HepG2 (cell line): Measurements from ENCODE around the gene C11orf91. TPM values are rescaled to one million over a fixed set of nuclear protein-coding genes. Genes with fewer than 3 reads are reported as not detected.

ENCODE experiments used
- ATF7-NPFF ChIP-seq: sonication (generic); formaldehyde crosslinking; IDR thresholded peaks from 2 replicates; pipeline ENCODE4 v1.8.1; 2023; ENCODE audit warnings: mild to moderate bottlenecking, low read depth, missing genetic modification reagents, moderate library complexity
- CBX5 ChIP-seq: sonication (generic); formaldehyde crosslinking; IDR thresholded peaks from 2 replicates; pipeline ENCODE4 v1.4.0; 2020; ENCODE audit warnings: missing genetic modification reagents, borderline replicate concordance
- CSRNP2 ChIP-seq: sonication (generic); formaldehyde crosslinking; conservative IDR thresholded peaks from 2 replicates; pipeline ENCODE4 v1.8.0; 2022; ENCODE audit warnings: low read depth, missing genetic modification reagents
- ELF3 ChIP-seq: IDR thresholded peaks from 2 replicates; pipeline ENCODE4 v1.6.1; 2016; ENCODE audit warnings: missing genetic modification reagents, missing compliant biosample characterization
- ETV6 ChIP-seq: sonication (generic); formaldehyde crosslinking; conservative IDR thresholded peaks from 2 replicates; pipeline ENCODE4 v1.4.0; 2020; ENCODE audit warnings: missing genetic modification reagents
- FOXP1 ChIP-seq, 2 experiments: fragments of 450-650 bp in 1 of 2; IDR thresholded peaks; 2 replicates each; pipeline ENCODE4 v1.6.1; 2017 to 2018; ENCODE audit warnings: antibody characterized with exemption in 1 of 2
- HOXA7 ChIP-seq: sonication (generic); formaldehyde crosslinking; IDR thresholded peaks from 2 replicates; pipeline ENCODE4 v1.8.1; 2022; ENCODE audit warnings: mild to moderate bottlenecking, missing genetic modification reagents, moderate library complexity
- LCORL ChIP-seq, 2 experiments: fragments of 450-650 bp in 1 of 2; sonication (generic) in 1 of 2; formaldehyde crosslinking in 1 of 2; IDR thresholded peaks; 2 replicates each; pipeline versions ENCODE4 v1.5.0 to v1.6.1; 2017 to 2020; ENCODE audit warnings: antibody characterized with exemption in 1 of 2, missing genetic modification reagents in 1 of 2
- NCOR1 ChIP-seq: fragments of 200-600 bp; sonication (generic); IDR thresholded peaks from 2 replicates; pipeline ENCODE4 v1.7.0; 2017; ENCODE audit warnings: antibody characterized with exemption, low read length, borderline replicate concordance
- NFE2L2 ChIP-seq: fragments of 150-350 bp; IDR thresholded peaks from 2 replicates; pipeline ENCODE4 v1.6.1; 2014; ENCODE audit warnings: low read length
- NR2F1 ChIP-seq, 2 experiments: fragments of 450-650 bp in 1 of 2; formaldehyde crosslinking in 1 of 2; IDR thresholded peaks; 2 replicates each; pipeline versions ENCODE4 v1.5.0 to v1.6.1; 2016 to 2020; ENCODE audit warnings: mild to moderate bottlenecking in 1 of 2, missing compliant biosample characterization in 1 of 2, missing genetic modification reagents in 1 of 2, moderate library complexity in 1 of 2
- PHF21A ChIP-seq: sonication (generic); formaldehyde crosslinking; IDR thresholded peaks from 2 replicates; pipeline ENCODE4 v1.5.0; 2020; ENCODE audit warnings: mild to moderate bottlenecking, missing genetic modification reagents
- RAD21 ChIP-seq: fragments of 450-650 bp; formaldehyde crosslinking; IDR thresholded peaks from 2 replicates; pipeline ENCODE4 v1.5.0; 2020; ENCODE audit warnings: mild to moderate bottlenecking
- RFXANK ChIP-seq: IDR thresholded peaks from 2 replicates; pipeline ENCODE4 v1.6.1; 2016
- SMARCE1 ChIP-seq: fragments of 450-650 bp; IDR thresholded peaks from 2 replicates; pipeline ENCODE4 v1.6.1; 2017; ENCODE audit warnings: borderline replicate concordance
- SNAPC2 ChIP-seq: sonication (generic); formaldehyde crosslinking; IDR thresholded peaks from 2 replicates; pipeline ENCODE4 v1.8.1; 2022; ENCODE audit warnings: mild to moderate bottlenecking, missing genetic modification reagents
- SPEN ChIP-seq: sonication (generic); formaldehyde crosslinking; IDR thresholded peaks from 2 replicates; pipeline ENCODE4 v1.5.1; 2020; ENCODE audit warnings: low read depth, mild to moderate bottlenecking, missing genetic modification reagents
- ZNF10 ChIP-seq: sonication (generic); formaldehyde crosslinking; IDR thresholded peaks from 2 replicates; pipeline ENCODE4 v1.4.0; 2020; ENCODE audit warnings: mild to moderate bottlenecking, low read depth, missing genetic modification reagents, borderline replicate concordance
- ZNF331 ChIP-seq: sonication (generic); formaldehyde crosslinking; IDR thresholded peaks from 2 replicates; pipeline ENCODE4 v1.4.0; 2020; ENCODE audit warnings: missing genetic modification reagents
- ZNF44 ChIP-seq: sonication (generic); formaldehyde crosslinking; IDR thresholded peaks from 2 replicates; pipeline ENCODE4 v1.5.1; 2020; ENCODE audit warnings: mild to moderate bottlenecking, missing genetic modification reagents
- ZNF484 ChIP-seq: sonication (generic); formaldehyde crosslinking; IDR thresholded peaks from 2 replicates; pipeline ENCODE4 v1.5.1; 2020; ENCODE audit warnings: mild to moderate bottlenecking, low read depth, missing genetic modification reagents, borderline replicate concordance
- ZNF558 ChIP-seq: sonication (generic); formaldehyde crosslinking; IDR thresholded peaks from 2 replicates; pipeline ENCODE4 v1.9.0; 2022; ENCODE audit warnings: mild to moderate bottlenecking, missing genetic modification reagents, borderline replicate concordance
- ZNF574 ChIP-seq: sonication (generic); formaldehyde crosslinking; IDR thresholded peaks from 2 replicates; pipeline ENCODE4 v1.4.0; 2020; ENCODE audit warnings: missing genetic modification reagents
- ZNF597 ChIP-seq: sonication (generic); formaldehyde crosslinking; IDR thresholded peaks from 2 replicates; pipeline ENCODE4 v1.5.0; 2020; ENCODE audit warnings: missing genetic modification reagents
- ZSCAN20 ChIP-seq: sonication (generic); formaldehyde crosslinking; IDR thresholded peaks from 2 replicates; pipeline ENCODE4 v1.4.0; 2020; ENCODE audit warnings: missing genetic modification reagents, mild to moderate bottlenecking, borderline replicate concordance
- ZSCAN25 ChIP-seq: sonication (generic); formaldehyde crosslinking; IDR thresholded peaks from 2 replicates; pipeline ENCODE4 v1.8.0; 2022; ENCODE audit warnings: mild to moderate bottlenecking, missing genetic modification reagents
- ZSCAN9 ChIP-seq: IDR thresholded peaks from 2 replicates; pipeline ENCODE4 v1.6.1; 2016; ENCODE audit warnings: borderline replicate concordance
- polyA plus RNA-seq, 8 experiments: library from polyadenylated mRNA; depleted of rRNA in 3 of 8; stranded (reverse) in 7 of 8; unstranded in 1 of 8; fragments of >200 nt; fragmentation: Illumina TruSeq in 4 of 8; extraction: Trizol in 4 of 8; gene quantifications; 2 replicates each; pipeline versions ENCODE4 v1.2.1 to v1.2.3, GENCODE V29; 2011 to 2016; ENCODE audit warnings: low read depth in 4 of 8, missing spikeins in 1 of 8, mixed read lengths in 1 of 8; ENCODE audit not compliant: insufficient read depth in 1 of 8
- total RNA-seq, 5 experiments: library from RNA; depleted of rRNA; stranded (reverse); fragments of >200 nt; fragmentation: Illumina TruSeq; extraction: Trizol; gene quantifications; 2 replicates each; pipeline ENCODE4 v1.2.3, GENCODE V29; 2016; ENCODE audit warnings: low read depth in 1 of 5

Gene C11orf91
- total and polyA plus RNA-seq, 2 of the 13 experiments (the other 11 are each of a cell fraction or from before 2014, with no cell fraction given), result 0.35 TPM; not detected in 1

- TF ChIP-seq CSRNP2 (CRISPR knock-in tag) (no peak), ZNF597 (CRISPR knock-in tag) (no peak), ZNF558 (no peak), ZSCAN20 (CRISPR knock-in tag) (no peak), ZSCAN9 (CRISPR knock-in tag) (peak; percentile 70; the same call in 1 of the 2 replicates), NCOR1 (peak; percentile 89), ZNF484 (no peak), HOXA7 (CRISPR knock-in tag) (no peak), SPEN (CRISPR knock-in tag) (no peak), PHF21A (CRISPR knock-in tag) (peak; percentile 89), ZNF574 (CRISPR knock-in tag) (peak; percentile 55; the same call in 1 of the 2 replicates), RAD21 (no peak), FOXP1 (IDR thresholded peaks at IDR 0.05) (no peak), FOXP1 (CRISPR knock-in tag; IDR thresholded peaks at IDR 0.05) (0 out of 2 replicates have a peak, but pooled peaks have one; percentile 42), ZNF10 (CRISPR knock-in tag) (no peak), NFE2L2 (peak; percentile 81), SMARCE1 (no peak), LCORL (IDR thresholded peaks at IDR 0.05) (peak; percentile 91), LCORL (CRISPR knock-in tag; IDR thresholded peaks at IDR 0.05) (peak; percentile 88), ZSCAN25 (CRISPR knock-in tag) (0 out of 2 replicates have a peak, but pooled peaks have one; percentile 30), ZNF44 (CRISPR knock-in tag) (no peak), ATF7-NPFF (CRISPR knock-in tag) (0 out of 2 replicates have a peak, but pooled peaks have one; percentile 38), SNAPC2 (CRISPR knock-in tag) (no peak), NR2F1 (CRISPR knock-in tag; IDR thresholded peaks at IDR 0.05) (no peak), ELF3 (peak; percentile 49), RFXANK (0 out of 2 replicates have a peak, but pooled peaks have one; percentile 32), ZNF331 (CRISPR knock-in tag) (0 out of 2 replicates have a peak, but pooled peaks have one; percentile 5), ETV6 (no peak), CBX5 (CRISPR knock-in tag) (0 out of 2 replicates have a peak, but pooled peaks have one; percentile 35)
These were observed 1.0 kb downstream of the C11orf91 start (continued) for GRCh38 chr11:33699515-33700062.
